Esophagus squamous epithelium (tissue), 5 donors: Measurements from ENCODE around the gene NLE1. TPM values are rescaled to one million over a fixed set of nuclear protein-coding genes. Genes with fewer than 3 reads are reported as not detected.

Experiments used
- DNase-seq: peaks from one replicate; lab custom pipeline; 2025; lab: John Stamatoyannopoulos, UW
- H3K27ac ChIP-seq, 4 donors: fragments of 200-600 bp; sonication (generic); one replicate each; pipeline ENCODE4 v1.5.1; 2016 to 2019; ENCODE audit warnings: mild to moderate bottlenecking in 1 of 4
- H3K27me3 ChIP-seq, 4 donors: fragments of 200-600 bp; sonication (generic); 1 replicate in 3 of 4; 2 replicates in 1 of 4; pipeline versions ENCODE4 v1.5.1 to v1.6.0; 2017 to 2021; ENCODE audit warnings: antibody characterized with exemption in 1 of 4
- H3K36me3 ChIP-seq, 3 donors: fragments of 200-600 bp; sonication (generic); one replicate each; pipeline ENCODE4 v1.5.1; 2016 to 2019
- H3K4me1 ChIP-seq, 3 donors: fragments of 200-600 bp; sonication (generic); one replicate each; pipeline ENCODE4 v1.5.1; 2017 to 2019
- H3K4me3 ChIP-seq, 4 donors: fragments of 200-600 bp; sonication (generic); 1 replicate in 3 of 4; 2 replicates in 1 of 4; pipeline ENCODE4 v1.5.1; 2016 to 2019; ENCODE audit warnings: mild to moderate bottlenecking in 2 of 4, moderate library complexity in 1 of 4
- H3K9me3 ChIP-seq, 3 donors: fragments of 200-600 bp; sonication (generic); one replicate each; pipeline ENCODE4 v1.5.1; 2016 to 2019
- POLR2A ChIP-seq, 4 donors: fragments of 450-650 bp; IDR thresholded peaks; one replicate each; pipeline ENCODE4 v1.6.1; 2017; ENCODE audit warnings: antibody characterized with exemption in 4 of 4, mild to moderate bottlenecking in 4 of 4, moderate library complexity in 3 of 4
- WGBS, 2 donors: methylation state at CpG; one replicate each; pipeline ENCODE4 v1.1.5; 2018; 5-methylcytosine and 5-hydroxymethylcytosine counted together
- intact Hi-C: fragments of 100-400 bp; cut with DNase I; formaldehyde crosslinking; loops from one replicate; pipeline ENCODE4 v1.15.0; 2022
- total RNA-seq, 4 donors: library from RNA; depleted of rRNA; stranded (reverse); fragments of >200 nt; gene quantifications; one replicate each; pipeline ENCODE4 v1.1.0, GENCODE V29; 2016
- TF ChIP-seq, protein P1 (sequence below), 6 experiments: fragments of 450-650 bp in 4 of 6; fragments of 200-600 bp in 2 of 6; sonication (generic) in 2 of 6; IDR thresholded peaks; one replicate each; pipeline ENCODE4 v1.5.1; 2016 to 2019; ENCODE audit warnings: antibody characterized with exemption in 6 of 6, mild to moderate bottlenecking in 4 of 6, moderate library complexity in 4 of 6
- donor health status: DM: yes; HTN: yes; CAD: no.

The NLE1 gene
- total RNA-seq, 4 donors from 2014 or later, result 8.2 to 19.6 (median 17.8) TPM

DNA sequence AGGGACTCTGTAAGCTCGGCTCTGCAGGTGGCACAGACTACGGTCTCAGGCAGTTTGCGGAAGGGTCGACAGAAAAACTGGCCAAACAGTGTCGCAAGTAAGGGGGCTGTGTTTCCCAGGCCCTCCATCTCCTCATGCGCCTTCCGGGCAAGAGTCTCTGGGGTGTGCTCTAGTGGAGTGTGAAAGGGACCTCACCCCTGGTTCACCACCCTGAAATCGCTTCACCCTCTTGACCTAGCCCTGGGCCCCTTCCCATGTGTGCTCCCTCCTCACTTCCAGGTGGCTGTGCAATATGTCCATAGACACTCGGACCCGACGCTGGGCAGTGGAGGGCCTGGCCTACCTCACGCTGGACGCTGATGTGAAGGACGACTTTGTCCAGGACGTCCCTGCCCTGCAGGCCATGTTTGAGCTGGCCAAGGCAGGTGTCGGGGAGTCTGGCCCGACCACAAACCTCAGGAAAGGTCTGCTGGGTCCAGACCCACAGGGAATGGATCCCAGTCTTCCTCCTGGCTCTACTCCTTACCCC lies 27.8 kb upstream of the NLE1 start:
- intact Hi-C loops, result loop anchor here (10.0 kb wide), 1 partner anchor 365 kb away; the partner anchor contains the start of gene SLFN12L
- Histone ChIP-seq H3K9me3 (no peaks in the 10 kb centered on the region), H3K27ac (no peak overlapping the region), H3K36me3 (no peaks in the 10 kb centered on the region), H3K4me3 (no peak overlapping the region), H3K4me1 (peaks cover 0 to 7% (median 0%) of the 10 kb centered on the region in 3 donors), H3K27me3 (peaks cover 0 to 8% (median 0%) of the 10 kb centered on the region in 4 donors)
- DNase-seq, result no peak
- WGBS, 2 donors, result 89% methylated on average over 5 to 10 of the region's 17 CpGs
- TF ChIP-seq POLR2A (IDR thresholded peaks at IDR 0.05), result no peak
- TF ChIP-seq, protein P1, sequence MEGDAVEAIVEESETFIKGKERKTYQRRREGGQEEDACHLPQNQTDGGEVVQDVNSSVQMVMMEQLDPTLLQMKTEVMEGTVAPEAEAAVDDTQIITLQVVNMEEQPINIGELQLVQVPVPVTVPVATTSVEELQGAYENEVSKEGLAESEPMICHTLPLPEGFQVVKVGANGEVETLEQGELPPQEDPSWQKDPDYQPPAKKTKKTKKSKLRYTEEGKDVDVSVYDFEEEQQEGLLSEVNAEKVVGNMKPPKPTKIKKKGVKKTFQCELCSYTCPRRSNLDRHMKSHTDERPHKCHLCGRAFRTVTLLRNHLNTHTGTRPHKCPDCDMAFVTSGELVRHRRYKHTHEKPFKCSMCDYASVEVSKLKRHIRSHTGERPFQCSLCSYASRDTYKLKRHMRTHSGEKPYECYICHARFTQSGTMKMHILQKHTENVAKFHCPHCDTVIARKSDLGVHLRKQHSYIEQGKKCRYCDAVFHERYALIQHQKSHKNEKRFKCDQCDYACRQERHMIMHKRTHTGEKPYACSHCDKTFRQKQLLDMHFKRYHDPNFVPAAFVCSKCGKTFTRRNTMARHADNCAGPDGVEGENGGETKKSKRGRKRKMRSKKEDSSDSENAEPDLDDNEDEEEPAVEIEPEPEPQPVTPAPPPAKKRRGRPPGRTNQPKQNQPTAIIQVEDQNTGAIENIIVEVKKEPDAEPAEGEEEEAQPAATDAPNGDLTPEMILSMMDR (IDR thresholded peaks at IDR 0.05), result no peak

DNA sequence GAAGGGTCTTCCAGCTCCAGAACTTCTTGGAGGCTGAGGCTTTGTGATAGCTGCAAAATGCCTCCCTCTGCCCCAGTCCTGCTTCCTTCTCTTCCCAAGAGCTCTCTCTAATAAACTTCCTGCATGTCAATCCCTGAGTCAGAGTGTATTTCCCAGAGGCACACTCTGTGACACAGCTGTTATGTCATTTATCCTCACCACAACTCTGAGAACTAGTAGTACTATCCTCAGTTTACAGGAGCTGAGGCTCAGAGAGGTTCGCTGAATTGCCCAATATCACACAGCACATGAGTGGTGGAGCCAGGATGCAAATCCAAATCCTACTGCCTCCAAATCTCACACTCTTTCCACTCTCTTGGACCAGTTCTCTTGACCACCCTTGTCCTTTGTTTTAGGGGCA lies 25.6 kb upstream of the NLE1 start:
- TF ChIP-seq, protein P1 (IDR thresholded peaks at IDR 0.05), result no peak
- no peak for TF ChIP-seq POLR2A (IDR thresholded peaks at IDR 0.05)
- Histone ChIP-seq H3K9me3 (no peaks in the 10 kb centered on the region), H3K4me1 (peaks cover 0 to 7% (median 0%) of the 10 kb centered on the region in 3 donors), H3K27me3 (peaks cover 0 to 12% (median 0%) of the 10 kb centered on the region in 4 donors), H3K27ac (no peak overlapping the region), H3K4me3 (no peak overlapping the region), H3K36me3 (no peaks in the 10 kb centered on the region)
- WGBS, 2 donors, result 50 to 75% methylated on average over 1 of the region's 1 CpG
- no peak for DNase-seq
- intact Hi-C loops, result no loop called here

DNA sequence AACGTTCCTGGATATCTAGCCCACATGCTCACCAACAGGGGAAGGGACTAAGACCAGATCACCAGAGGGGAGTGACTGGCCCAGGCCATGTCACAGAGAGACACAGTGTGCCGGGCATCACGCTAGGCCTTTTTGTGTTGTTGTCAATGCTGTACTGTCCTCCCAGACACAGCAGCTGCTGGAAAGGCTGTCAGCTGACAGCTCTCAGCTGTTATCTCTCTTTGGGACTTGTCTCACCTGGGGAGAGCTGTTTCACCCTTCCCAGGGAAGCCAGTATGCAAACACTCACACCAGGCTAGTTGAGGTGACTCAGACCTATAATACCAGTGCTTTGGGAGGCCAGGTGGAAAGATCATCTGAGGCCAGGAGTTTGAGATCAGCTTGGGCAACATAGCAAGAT lies 24.9 kb upstream of the NLE1 start:
- WGBS, 2 donors, result 20 to 44% methylated on average over 2 to 3 of the region's 3 CpGs
- Histone ChIP-seq H3K27ac (no peak overlapping the region), H3K27me3 (peaks cover 0 to 14% (median 0%) of the 10 kb centered on the region in 4 donors), H3K36me3 (no peaks in the 10 kb centered on the region), H3K4me3 (no peak overlapping the region), H3K4me1 (peaks cover 0 to 7% (median 0%) of the 10 kb centered on the region in 3 donors), H3K9me3 (no peaks in the 10 kb centered on the region)
- intact Hi-C loops, result no loop called here
- TF ChIP-seq POLR2A (IDR thresholded peaks at IDR 0.05), result no peak
- TF ChIP-seq, protein P1 (IDR thresholded peaks at IDR 0.05), result no peak
- no peak for DNase-seq

DNA sequence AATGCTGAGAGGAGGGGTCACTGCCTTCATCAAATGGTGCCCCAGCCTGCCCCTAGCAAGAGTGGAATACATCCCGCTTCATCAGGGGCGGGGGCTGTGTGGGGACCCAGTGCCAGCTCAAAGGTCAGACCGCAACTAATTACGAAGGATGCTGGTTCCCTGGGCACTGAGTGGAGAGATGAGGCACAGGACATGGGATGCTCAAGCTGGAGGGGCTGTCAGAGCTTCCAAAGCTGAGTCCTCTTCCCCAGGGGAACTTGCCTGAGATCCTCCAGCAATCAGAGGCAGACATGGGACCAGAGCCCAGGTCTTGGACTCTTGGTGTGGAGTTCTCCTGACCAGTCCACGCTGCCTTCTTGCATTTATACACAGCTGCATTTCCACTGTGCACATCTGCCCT lies 24.4 kb upstream of the NLE1 start:
- TF ChIP-seq POLR2A (IDR thresholded peaks at IDR 0.05), result no peak
- TF ChIP-seq, protein P1 (IDR thresholded peaks at IDR 0.05), result no peak
- no peaks in the 10 kb centered on the region for H3K9me3 ChIP-seq
- H3K27me3 ChIP-seq, result peaks cover 0 to 18% (median 0%) of the 10 kb centered on the region in 4 donors

DNA sequence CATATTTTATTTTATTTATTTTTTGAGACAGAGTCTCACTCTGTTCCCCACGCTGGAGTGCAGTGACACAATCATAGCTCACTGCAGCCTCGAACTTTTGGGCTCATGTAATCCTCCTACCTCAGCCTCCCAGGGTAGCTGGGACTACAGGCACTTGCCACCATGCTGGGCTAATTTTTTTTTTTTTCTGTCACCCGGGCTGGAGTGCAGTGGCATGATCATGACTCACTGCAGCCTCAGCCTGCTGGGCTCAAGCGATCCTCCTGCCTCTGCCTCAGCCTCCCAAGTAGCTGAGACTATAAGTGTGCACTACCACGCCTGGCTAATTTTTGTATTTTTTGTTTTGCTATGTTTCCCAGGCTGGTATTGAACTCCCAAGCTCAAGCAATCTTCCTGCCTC lies 22.6 kb upstream of the NLE1 start:
- no peak for TF ChIP-seq POLR2A (IDR thresholded peaks at IDR 0.05)
- TF ChIP-seq, protein P1 (IDR thresholded peaks at IDR 0.05), result no peak
- no peak overlapping the region for H3K4me3 ChIP-seq
- H3K36me3 ChIP-seq, result no peaks in the 10 kb centered on the region
- intact Hi-C loops, result no loop called here
- H3K4me1 ChIP-seq, result peaks cover 0 to 8% (median 3%) of the 10 kb centered on the region in 3 donors
- peaks cover 0 to 14% (median 0%) of the 10 kb centered on the region in 4 donors for H3K27me3 ChIP-seq
- no peak overlapping the region for H3K27ac ChIP-seq
- no peak for DNase-seq
- H3K9me3 ChIP-seq, result no peaks in the 10 kb centered on the region
- 64 to 78% methylated on average over 5 of the region's 5 CpGs for WGBS, 2 donors

More for the DNA sequence above, 24.4 kb upstream of the NLE1 start:
- 100% methylated on average over 1 of the region's 5 CpGs; no CpG with 5 or more reads in 1 of the 2 donors for WGBS, 2 donors
- H3K4me1 ChIP-seq, result peaks cover 0 to 4% (median 0%) of the 10 kb centered on the region in 3 donors
- H3K36me3 ChIP-seq, result no peaks in the 10 kb centered on the region
- no peak for DNase-seq
- H3K27ac ChIP-seq, result no peak overlapping the region
- H3K4me3 ChIP-seq, result no peak overlapping the region
- intact Hi-C loops, result no loop called here
